HepG2 (cell line): ENCODE measurements around the gene CDK11A. TPM values are rescaled to one million over a fixed set of nuclear protein-coding genes. Genes with fewer than 3 reads are reported as not detected.

Source experiments
- BCL3 ChIP-seq: sonication (generic); formaldehyde crosslinking; IDR thresholded peaks from 2 replicates; pipeline ENCODE4 v1.5.1; 2020; ENCODE audit warnings: mild to moderate bottlenecking, missing genetic modification reagents, moderate library complexity
- CREM ChIP-seq, 2 experiments: sonication (generic) in 1 of 2; formaldehyde crosslinking in 1 of 2; IDR thresholded peaks; 2 replicates each; pipeline versions ENCODE4 v1.4.0 to v1.6.1; 2016 to 2020; ENCODE audit warnings: antibody characterized with exemption in 1 of 2, mild to moderate bottlenecking in 1 of 2, missing genetic modification reagents in 1 of 2
- E2F5 ChIP-seq: sonication (generic); formaldehyde crosslinking; conservative IDR thresholded peaks from 2 replicates; pipeline ENCODE4 v1.4.0; 2020; ENCODE audit warnings: missing genetic modification reagents
- HDAC6 ChIP-seq: fragments of 200-600 bp; sonication (generic); IDR thresholded peaks from 2 replicates; pipeline ENCODE4 v1.7.0; 2017; ENCODE audit warnings: mild to moderate bottlenecking, antibody characterized with exemption, low read length, low read depth
- KLF6 ChIP-seq: IDR thresholded peaks from 2 replicates; pipeline ENCODE4 v1.8.0; 2016; ENCODE audit warnings: missing biosample characterization, missing genetic modification reagents
- LBX2 ChIP-seq: sonication (generic); formaldehyde crosslinking; IDR thresholded peaks from 2 replicates; pipeline ENCODE4 v1.5.0; 2020; ENCODE audit warnings: missing genetic modification reagents, mild to moderate bottlenecking, borderline replicate concordance
- MBD4 ChIP-seq: IDR thresholded peaks from 2 replicates; pipeline ENCODE4 v1.6.1; 2012; ENCODE audit warnings: low read length, inconsistent platforms, borderline replicate concordance
- MEIS2 ChIP-seq: sonication (generic); formaldehyde crosslinking; IDR thresholded peaks from 2 replicates; pipeline ENCODE4 v1.9.0; 2021; ENCODE audit warnings: mild to moderate bottlenecking, missing genetic modification reagents
- POLR2G ChIP-seq: fragments of 200-400 bp; formaldehyde crosslinking; IDR thresholded peaks from 2 replicates; pipeline ENCODE4 v1.6.1; 2018; ENCODE audit warnings: mild to moderate bottlenecking, low read depth, low read length, moderate library complexity
- TEAD3 ChIP-seq: optimal IDR thresholded peaks from 2 replicates; pipeline ENCODE3; 2016; ENCODE audit warnings: borderline replicate concordance
- ZFP82 ChIP-seq: sonication (generic); formaldehyde crosslinking; IDR thresholded peaks from 2 replicates; pipeline ENCODE4 v1.5.1; 2020; ENCODE audit warnings: mild to moderate bottlenecking, missing genetic modification reagents, borderline replicate concordance
- ZNF280D ChIP-seq: sonication (generic); formaldehyde crosslinking; IDR thresholded peaks from 2 replicates; pipeline ENCODE4 v1.5.1; 2020; ENCODE audit warnings: mild to moderate bottlenecking, missing genetic modification reagents
- ZNF367 ChIP-seq: sonication (generic); formaldehyde crosslinking; IDR thresholded peaks from 2 replicates; pipeline ENCODE4 v1.4.0; 2020; ENCODE audit warnings: missing genetic modification reagents, borderline replicate concordance
- ZNF574 ChIP-seq: sonication (generic); formaldehyde crosslinking; IDR thresholded peaks from 2 replicates; pipeline ENCODE4 v1.4.0; 2020; ENCODE audit warnings: missing genetic modification reagents
- polyA plus RNA-seq, 8 experiments: library from polyadenylated mRNA; depleted of rRNA in 3 of 8; stranded (reverse) in 7 of 8; unstranded in 1 of 8; fragments of >200 nt; fragmentation: Illumina TruSeq in 4 of 8; extraction: Trizol in 4 of 8; gene quantifications; 2 replicates each; pipeline versions ENCODE4 v1.2.1 to v1.2.3, GENCODE V29; 2011 to 2016; ENCODE audit warnings: low read depth in 4 of 8, missing spikeins in 1 of 8, mixed read lengths in 1 of 8; ENCODE audit not compliant: insufficient read depth in 1 of 8
- total RNA-seq, 5 experiments: library from RNA; depleted of rRNA; stranded (reverse); fragments of >200 nt; fragmentation: Illumina TruSeq; extraction: Trizol; gene quantifications; 2 replicates each; pipeline ENCODE4 v1.2.3, GENCODE V29; 2016; ENCODE audit warnings: low read depth in 1 of 5

Gene CDK11A
- total and polyA plus RNA-seq, 2 of the 13 experiments (the other 11 are each of a cell fraction or from before 2014, with no cell fraction given): 11.2 to 17.9 TPM

GRCh38 chr1:1678581-1679380, 45.4 kb downstream of the CDK11A start (continued):
- TF ChIP-seq CREM (IDR thresholded peaks at IDR 0.05) (peak; percentile 58; the same call in 1 of the 2 replicates), CREM (CRISPR knock-in tag; IDR thresholded peaks at IDR 0.05) (no peak), MEIS2 (CRISPR knock-in tag) (no peak), HDAC6 (no peak), ZNF574 (CRISPR knock-in tag) (peak; percentile 77), TEAD3 (CRISPR knock-in tag) (peak; percentile 40), ZNF367 (CRISPR knock-in tag) (no peak), KLF6 (peak; percentile 51), ZNF280D (CRISPR knock-in tag) (peak; percentile 74; the same call in 1 of the 2 replicates), ZFP82 (no peak), POLR2G (peak; percentile 43; the same call in 1 of the 2 replicates), E2F5 (CRISPR knock-in tag) (no peak), LBX2 (no peak), MBD4 (no peak), BCL3 (CRISPR knock-in tag) (peak; percentile 51; the same call in 1 of the 2 replicates)
